ENCODE results near the gene LIPI. TPM values are rescaled to one million over a fixed set of nuclear protein-coding genes. Genes with fewer than 3 reads are reported as not detected.
"Not testable (repeated sequence)": the region's sequence is repeated elsewhere in the genome, so short reads cannot be mapped to it uniquely, and the experiment has no call there.

Gene LIPI
- total RNA-seq, 2 experiments from 2014 or later = not detected

DNA sequence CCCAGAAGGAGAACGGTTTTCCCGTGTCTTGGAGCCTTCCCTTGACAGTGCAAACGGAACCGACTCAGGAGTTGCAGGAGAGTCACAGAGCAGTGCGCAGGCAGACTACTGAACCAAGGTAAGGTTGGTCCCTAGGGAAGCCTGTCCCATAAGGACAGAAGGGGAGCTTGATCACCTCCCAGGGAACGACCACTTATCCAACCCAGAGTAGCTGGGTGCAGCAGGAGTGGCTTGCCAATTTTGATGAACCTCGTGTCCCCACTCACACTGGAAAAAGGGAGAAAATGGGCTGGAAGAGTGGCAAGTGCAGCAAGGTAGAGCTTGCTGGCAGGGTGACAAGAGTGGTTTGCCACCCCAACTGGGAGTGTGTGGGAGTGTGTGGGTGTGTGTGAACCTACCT is 95.1 kb downstream of the LIPI start:
- peaks cover 13% of the 10 kb centered on the region for H3K4me1 Mint-ChIP-seq (ENCODE audit: low read depth)
- H3K36me3 Mint-ChIP-seq (ENCODE audit: low read depth) = peaks cover 5% of the 10 kb centered on the region
- ATAC-seq = no peak
- ChIA-PET POLR2A (interaction anchor here (0.6 to 0.8 kb wide), 2 partner anchors 8 to 62 kb away, joined by 3 read pairs; no protein-coding TSS in a partner anchor), CTCF (no interaction called here)
- no peak overlapping the region for H3K27ac Mint-ChIP-seq
- no peak overlapping the region for H3K4me3 Mint-ChIP-seq
- H3K9me3 Mint-ChIP-seq (ENCODE audit: insufficient read depth) = peaks cover 5% of the 10 kb centered on the region
- H3K27me3 Mint-ChIP-seq (ENCODE audit: low read depth) = no peaks in the 10 kb centered on the region
- no peak for DNase-seq

DNA sequence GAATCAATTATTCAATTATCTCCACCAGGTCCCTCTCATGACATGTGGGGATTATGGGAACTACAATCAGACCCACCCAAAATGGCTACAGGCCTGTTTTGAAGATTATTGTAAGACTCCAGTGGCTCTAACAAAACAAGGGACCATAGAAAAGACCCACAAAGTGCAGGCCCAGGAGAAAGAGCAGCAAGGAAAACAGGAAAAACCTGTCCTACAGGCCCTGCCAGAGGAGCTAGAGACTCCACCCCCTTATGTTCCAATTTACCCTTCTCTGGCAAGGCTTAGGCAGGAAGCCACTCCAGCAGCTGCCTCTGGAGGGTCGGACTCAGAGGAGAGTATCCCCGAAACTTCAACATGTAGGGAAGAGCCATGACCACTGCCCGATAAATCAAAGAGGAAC is 96.5 kb downstream of the LIPI start:
- H3K36me3 Mint-ChIP-seq (ENCODE audit: low read depth) = peaks cover 5% of the 10 kb centered on the region
- ChIA-PET CTCF (no interaction called here), POLR2A (no interaction called here)
- H3K27me3 Mint-ChIP-seq (ENCODE audit: low read depth) = no peaks in the 10 kb centered on the region
- H3K9me3 Mint-ChIP-seq (ENCODE audit: insufficient read depth) = peaks cover 5% of the 10 kb centered on the region
- no peak for DNase-seq
- peaks cover 5% of the 10 kb centered on the region for H3K4me1 Mint-ChIP-seq (ENCODE audit: low read depth)
- H3K4me3 Mint-ChIP-seq = no peak overlapping the region
- no peak overlapping the region for H3K27ac Mint-ChIP-seq
- ATAC-seq = no peak

DNA sequence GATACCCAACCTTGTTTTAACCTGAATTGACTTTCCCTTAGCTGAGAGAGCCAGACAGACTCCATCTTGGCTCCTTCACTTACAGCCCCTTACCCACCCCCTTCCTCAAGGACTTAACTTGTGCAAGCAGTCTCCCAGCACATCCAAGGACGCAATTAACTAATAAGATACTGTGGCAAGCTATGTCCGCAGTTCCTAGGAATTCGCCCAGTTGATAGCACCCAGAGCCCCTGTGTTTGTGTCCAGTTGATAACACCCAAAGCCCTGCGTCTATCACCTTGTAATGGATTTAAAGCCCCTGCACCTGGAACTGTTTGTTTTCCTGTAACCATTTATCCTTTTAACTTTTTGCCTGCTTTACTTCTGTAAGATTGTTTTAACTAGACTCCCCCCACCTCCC is 106.2 kb downstream of the LIPI start:
- H3K9me3 Mint-ChIP-seq (ENCODE audit: insufficient read depth); H3K27ac Mint-ChIP-seq; ATAC-seq; H3K27me3 Mint-ChIP-seq (ENCODE audit: low read depth); H3K4me1 Mint-ChIP-seq (ENCODE audit: low read depth); POLR2A ChIA-PET; CTCF ChIA-PET; H3K36me3 Mint-ChIP-seq (ENCODE audit: low read depth); H3K4me3 Mint-ChIP-seq: not testable (repeated sequence)
- DNase-seq = peak; percentile 10

DNA sequence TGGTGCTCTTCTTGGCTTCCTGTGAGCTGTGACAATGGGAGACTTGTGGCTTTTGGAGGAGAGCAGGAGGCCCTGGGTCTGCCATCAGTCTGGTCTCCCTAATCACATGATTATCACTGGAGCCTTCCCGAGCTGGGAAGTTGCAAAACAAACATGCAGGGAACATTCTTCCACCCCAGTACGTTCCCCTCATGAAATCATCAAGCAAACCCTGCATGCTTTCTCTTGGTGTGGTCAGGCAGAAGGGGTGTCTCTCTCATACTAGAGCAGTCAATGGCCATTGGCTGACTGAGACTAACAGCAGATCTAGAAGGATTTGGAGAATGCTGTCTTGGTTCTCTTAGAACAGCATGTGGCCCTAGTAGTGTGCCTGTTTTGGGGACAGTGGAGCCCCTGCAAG is 111.2 kb downstream of the LIPI start:
- no peak for DNase-seq
- Mint-ChIP-seq H3K27me3 (ENCODE audit: low read depth) (no peaks in the 10 kb centered on the region), H3K4me3 (no peak overlapping the region), H3K4me1 (ENCODE audit: low read depth) (no peaks in the 10 kb centered on the region), H3K9me3 (ENCODE audit: insufficient read depth) (no peaks in the 10 kb centered on the region), H3K36me3 (ENCODE audit: low read depth) (peaks cover 8% of the 10 kb centered on the region), H3K27ac (no peak overlapping the region)
- CTCF ChIA-PET = interaction anchor here (0.7 kb wide), 1 partner anchor 20 kb away, joined by 3 read pairs; no protein-coding TSS in a partner anchor
- POLR2A ChIA-PET = no interaction called here
- ATAC-seq = no peak

DNA sequence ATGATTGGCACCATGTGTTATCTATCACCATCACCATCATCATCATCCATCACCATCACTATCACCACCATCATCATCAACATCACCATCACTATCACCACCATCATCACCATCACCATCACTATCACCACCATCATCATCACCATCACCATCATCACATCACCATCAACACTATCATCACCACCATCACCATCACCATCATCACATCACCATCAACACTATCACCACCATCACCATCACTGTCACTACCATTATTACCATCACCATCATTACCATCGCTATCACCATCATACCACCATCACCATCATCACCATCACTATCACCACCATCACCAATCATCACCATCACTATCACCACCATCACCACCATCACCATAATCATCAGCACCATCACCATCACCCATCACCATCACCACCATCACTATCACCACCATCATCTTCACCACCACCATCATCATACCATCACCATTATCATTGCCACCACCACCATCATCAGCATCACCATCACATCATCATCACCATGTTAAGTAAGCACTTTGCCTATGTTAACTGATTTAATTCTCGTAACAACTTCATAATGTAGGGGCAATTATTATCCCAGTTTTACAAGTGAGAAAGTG is 112.8 kb downstream of the LIPI start:
- Mint-ChIP-seq H3K4me1 (ENCODE audit: low read depth) (no peaks in the 10 kb centered on the region), H3K27ac (no peak overlapping the region), H3K27me3 (ENCODE audit: low read depth) (no peaks in the 10 kb centered on the region), H3K9me3 (ENCODE audit: insufficient read depth) (no peaks in the 10 kb centered on the region), H3K4me3 (no peak overlapping the region), H3K36me3 (ENCODE audit: low read depth) (peaks cover 8% of the 10 kb centered on the region)
- no peak for ATAC-seq
- POLR2A ChIA-PET = no interaction called here
- no peak for DNase-seq
- CTCF ChIA-PET = no interaction called here

DNA sequence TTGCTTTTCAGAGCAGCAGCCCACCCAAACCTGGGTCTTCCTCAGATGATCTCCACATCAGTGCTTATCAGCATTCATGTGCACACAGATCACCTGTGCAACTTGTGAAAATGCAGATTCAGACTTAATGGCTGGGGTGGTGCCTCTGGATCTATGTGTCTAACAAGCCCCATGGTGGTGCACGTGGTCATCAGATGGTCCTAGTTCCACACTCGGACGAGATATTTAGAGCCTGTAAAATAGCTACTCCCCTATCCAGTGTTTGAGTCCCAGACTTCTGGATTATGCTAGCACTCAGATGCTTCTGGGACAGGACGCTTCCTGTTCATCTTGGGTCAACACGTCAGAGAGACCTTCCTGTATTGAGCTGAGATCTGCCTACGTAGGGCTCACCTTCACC is 114.2 kb downstream of the LIPI start:
- ChIA-PET CTCF (no interaction called here), POLR2A (no interaction called here)
- Mint-ChIP-seq H3K36me3 (ENCODE audit: low read depth) (peaks cover 16% of the 10 kb centered on the region), H3K27me3 (ENCODE audit: low read depth) (no peaks in the 10 kb centered on the region), H3K9me3 (ENCODE audit: insufficient read depth) (no peaks in the 10 kb centered on the region), H3K4me1 (ENCODE audit: low read depth) (peaks cover 2% of the 10 kb centered on the region), H3K27ac (no peak overlapping the region), H3K4me3 (no peak overlapping the region)
- ATAC-seq (no peak), DNase-seq (no peak)

DNA sequence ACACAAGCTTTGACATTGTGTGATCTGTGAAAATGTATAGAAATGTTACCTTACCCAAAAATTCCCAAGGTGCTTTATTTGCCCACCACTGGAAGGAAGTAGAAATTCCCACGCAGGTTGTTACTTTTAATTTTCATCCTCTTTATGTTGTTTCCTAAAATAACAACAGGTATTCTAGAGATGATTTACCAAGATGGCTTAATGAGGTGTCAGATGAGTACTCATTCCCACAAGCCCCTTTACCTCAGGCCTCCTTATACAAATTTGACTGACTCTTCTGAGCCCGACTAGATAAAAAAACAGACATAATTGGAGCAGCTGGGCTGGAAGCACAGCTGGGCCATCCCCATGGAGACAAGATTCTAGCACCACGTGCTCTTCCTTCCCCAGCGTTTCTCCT is 114.6 kb downstream of the LIPI start:
- H3K36me3 Mint-ChIP-seq (ENCODE audit: low read depth) = peaks cover 16% of the 10 kb centered on the region
- ChIA-PET POLR2A (no interaction called here), CTCF (no interaction called here)
- no peak overlapping the region for H3K4me3 Mint-ChIP-seq
- no peaks in the 10 kb centered on the region for H3K27me3 Mint-ChIP-seq (ENCODE audit: low read depth)
- no peak for DNase-seq
- H3K27ac Mint-ChIP-seq = no peak overlapping the region
- H3K9me3 Mint-ChIP-seq (ENCODE audit: insufficient read depth) = no peaks in the 10 kb centered on the region
- no peak for ATAC-seq
- H3K4me1 Mint-ChIP-seq (ENCODE audit: low read depth) = peaks cover 5% of the 10 kb centered on the region

DNA sequence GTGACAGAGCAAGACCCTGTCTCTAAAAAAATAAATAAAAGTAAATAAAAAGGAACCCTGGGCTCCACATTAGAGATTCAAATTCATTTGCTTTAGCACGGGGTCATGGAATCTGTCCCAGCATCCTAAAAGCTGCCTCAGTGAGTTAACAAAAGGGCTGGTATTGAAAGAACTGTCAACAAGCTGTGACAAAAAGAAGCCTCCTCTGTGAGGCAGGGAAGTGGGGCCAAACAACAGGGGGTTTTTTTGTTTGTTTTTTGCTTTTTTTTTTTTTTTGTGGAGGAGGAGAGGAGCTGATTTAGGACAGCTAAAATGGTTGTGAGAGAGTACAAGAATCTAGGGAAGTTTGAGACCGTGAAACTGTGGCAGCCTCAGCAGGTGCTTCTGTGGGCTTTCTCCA is 115.7 kb downstream of the LIPI start:
- H3K9me3 Mint-ChIP-seq (ENCODE audit: insufficient read depth) = no peaks in the 10 kb centered on the region
- ChIA-PET CTCF (no interaction called here), POLR2A (no interaction called here)
- H3K27me3 Mint-ChIP-seq (ENCODE audit: low read depth) = no peaks in the 10 kb centered on the region
- no peak overlapping the region for H3K4me3 Mint-ChIP-seq
- H3K4me1 Mint-ChIP-seq (ENCODE audit: low read depth) = peaks cover 5% of the 10 kb centered on the region
- H3K36me3 Mint-ChIP-seq (ENCODE audit: low read depth) = peaks cover 16% of the 10 kb centered on the region
- no peak overlapping the region for H3K27ac Mint-ChIP-seq
- DNase-seq = no peak
- ATAC-seq = no peak

DNA sequence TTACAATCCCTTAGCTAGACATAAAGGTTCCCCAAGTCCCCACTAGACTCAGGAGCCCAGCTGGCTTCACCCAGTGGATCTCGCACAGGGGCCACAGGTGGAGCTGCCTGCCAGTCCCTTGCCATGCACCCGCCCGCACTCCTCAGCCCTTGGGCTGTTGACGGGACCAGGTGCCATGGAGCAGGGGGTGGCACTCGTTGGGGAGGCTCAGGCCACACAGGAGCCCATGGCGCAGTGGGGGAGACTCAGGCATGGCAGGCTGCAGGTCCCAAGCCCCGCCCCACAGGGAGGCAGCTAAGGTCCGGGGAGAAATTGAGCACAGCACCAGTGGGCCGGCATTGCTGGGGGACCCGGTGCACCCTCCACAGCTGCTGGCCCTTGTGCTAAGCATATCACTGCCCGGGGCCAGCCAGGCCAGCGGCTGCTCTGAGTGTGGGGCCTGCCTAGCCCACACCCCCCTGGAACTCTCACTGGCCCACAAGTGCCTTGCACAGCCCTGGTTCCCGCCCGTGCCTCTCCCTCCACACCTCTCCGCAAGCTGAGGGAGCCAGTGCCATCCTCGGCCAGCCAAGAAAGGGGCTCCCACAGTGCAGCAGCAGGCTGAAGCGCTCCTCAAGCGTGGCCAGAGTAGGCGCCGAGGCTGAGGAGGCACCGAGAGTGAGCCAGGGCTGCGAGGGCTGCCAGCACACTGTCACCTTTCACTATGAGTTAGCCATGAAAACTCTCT is 117.8 kb downstream of the LIPI start:
- DNase-seq (no peak), ATAC-seq (no peak)
- POLR2A ChIA-PET = no interaction called here

DNA sequence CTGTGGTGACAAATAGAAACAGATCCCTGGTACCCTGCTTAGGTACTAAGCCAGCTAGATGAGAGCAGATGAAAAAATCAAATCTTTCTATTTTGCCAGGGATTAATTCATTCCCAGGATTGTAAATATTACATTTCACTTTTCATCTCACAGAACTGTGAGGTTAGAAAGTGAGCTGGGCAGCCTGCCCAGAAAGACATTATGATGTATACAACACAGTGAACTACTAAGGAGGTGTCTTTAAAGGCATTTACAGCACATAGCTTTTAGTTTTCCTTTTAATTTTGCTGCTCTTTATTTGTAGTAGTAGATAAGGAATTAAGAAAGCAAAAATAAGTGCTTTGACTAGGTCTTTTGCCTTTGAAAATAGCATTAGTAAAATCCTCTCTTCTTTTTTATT is 120.6 kb downstream of the LIPI start:
- H3K4me3 Mint-ChIP-seq; POLR2A ChIA-PET; ATAC-seq; H3K27me3 Mint-ChIP-seq (ENCODE audit: low read depth); H3K27ac Mint-ChIP-seq; CTCF ChIA-PET; DNase-seq; H3K4me1 Mint-ChIP-seq (ENCODE audit: low read depth); H3K9me3 Mint-ChIP-seq (ENCODE audit: insufficient read depth): not testable (repeated sequence)
- H3K36me3 Mint-ChIP-seq (ENCODE audit: low read depth) = peaks cover 23% of the 10 kb centered on the region

More for the DNA sequence above, 117.8 kb downstream of the LIPI start:
- CTCF ChIA-PET = interaction anchor here (1.3 kb wide), 1 partner anchor 27 kb away, joined by 4 read pairs; no protein-coding TSS in a partner anchor
- Mint-ChIP-seq H3K27ac (no peak overlapping the region), H3K27me3 (ENCODE audit: low read depth) (no peaks in the 10 kb centered on the region), H3K4me3 (no peak overlapping the region), H3K4me1 (ENCODE audit: low read depth) (peaks cover 5% of the 10 kb centered on the region), H3K9me3 (ENCODE audit: insufficient read depth) (no peaks in the 10 kb centered on the region), H3K36me3 (ENCODE audit: low read depth) (peaks cover 19% of the 10 kb centered on the region)

DNA sequence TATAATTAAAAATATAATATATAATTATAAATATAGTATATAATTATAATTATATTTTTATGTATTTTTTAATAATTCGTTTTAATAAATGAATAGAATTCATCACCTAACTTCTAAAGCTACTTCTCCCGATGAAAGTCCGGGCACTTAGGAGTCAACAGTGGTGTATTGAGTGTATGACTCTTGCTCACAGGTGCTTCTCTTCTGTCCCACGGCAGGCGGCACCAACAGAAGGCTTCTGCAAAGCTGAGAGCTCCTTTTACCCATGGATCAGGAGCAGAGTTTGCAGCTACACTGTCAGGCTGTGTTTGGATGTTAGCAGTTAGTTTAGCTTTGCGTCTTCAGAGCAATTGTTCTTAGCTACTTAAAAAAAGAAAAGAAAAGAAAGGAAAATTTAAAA is 122.4 kb downstream of the LIPI start:
- ChIA-PET CTCF (no interaction called here), POLR2A (no interaction called here)
- peaks cover 28% of the 10 kb centered on the region for H3K36me3 Mint-ChIP-seq (ENCODE audit: low read depth)
- H3K4me1 Mint-ChIP-seq (ENCODE audit: low read depth) = peaks cover 7% of the 10 kb centered on the region
- H3K27me3 Mint-ChIP-seq (ENCODE audit: low read depth) = no peaks in the 10 kb centered on the region
- ATAC-seq (no peak), DNase-seq (no peak)
- H3K27ac Mint-ChIP-seq = no peak overlapping the region
- peaks cover 3% of the 10 kb centered on the region for H3K9me3 Mint-ChIP-seq (ENCODE audit: insufficient read depth)
- H3K4me3 Mint-ChIP-seq = no peak overlapping the region

DNA sequence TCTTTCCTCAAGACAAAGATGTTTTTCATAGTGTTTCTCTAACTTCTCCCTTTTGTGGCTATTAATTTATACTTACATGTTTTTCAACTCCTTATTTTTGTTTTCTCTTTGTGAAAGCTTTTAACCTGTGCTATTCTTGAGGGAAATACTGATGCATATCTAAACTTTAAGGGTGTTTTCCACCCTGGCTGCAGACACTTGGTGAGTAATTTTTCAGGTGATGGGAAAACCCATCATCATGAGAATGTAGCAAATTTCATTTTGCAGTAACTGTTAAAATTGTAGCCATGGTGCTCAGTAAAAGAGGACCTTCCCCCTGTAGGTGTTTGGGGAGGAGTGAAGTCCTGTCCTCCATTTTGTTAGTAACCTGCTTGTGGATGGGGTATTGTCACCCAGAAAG is 124.2 kb downstream of the LIPI start:
- Mint-ChIP-seq H3K27ac (no peak overlapping the region), H3K9me3 (ENCODE audit: insufficient read depth) (peaks cover 3% of the 10 kb centered on the region), H3K27me3 (ENCODE audit: low read depth) (no peaks in the 10 kb centered on the region), H3K36me3 (ENCODE audit: low read depth) (peaks cover 22% of the 10 kb centered on the region), H3K4me1 (ENCODE audit: low read depth) (peaks cover 4% of the 10 kb centered on the region), H3K4me3 (no peak overlapping the region)
- DNase-seq = no peak
- ATAC-seq = no peak
- ChIA-PET POLR2A (no interaction called here), CTCF (no interaction called here)

DNA sequence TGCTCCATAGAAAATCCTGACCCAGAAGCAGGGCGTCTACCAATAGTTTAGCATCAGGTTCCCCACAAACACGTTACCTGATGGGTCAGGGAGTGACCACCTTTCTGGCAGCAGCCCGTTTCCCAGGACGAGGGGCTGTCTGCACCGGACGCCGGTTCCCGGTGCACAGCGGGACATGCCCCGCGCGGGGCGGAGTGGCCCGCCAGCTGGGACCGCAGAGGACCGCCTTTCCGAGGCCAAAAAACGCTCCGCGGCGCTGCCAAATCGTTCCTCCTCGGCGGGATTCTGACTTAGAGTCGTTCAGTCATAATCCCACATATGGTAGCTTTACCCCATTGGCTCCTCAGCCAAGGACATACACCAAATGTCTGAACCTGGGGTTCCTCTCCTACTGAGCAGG is 126.1 kb downstream of the LIPI start:
- ATAC-seq (no peak), DNase-seq (no peak)
- Mint-ChIP-seq H3K27me3 (ENCODE audit: low read depth) (no peaks in the 10 kb centered on the region), H3K9me3 (ENCODE audit: insufficient read depth) (peaks cover 3% of the 10 kb centered on the region), H3K4me3 (no peak overlapping the region), H3K4me1 (ENCODE audit: low read depth) (peaks cover 2% of the 10 kb centered on the region), H3K27ac (no peak overlapping the region), H3K36me3 (ENCODE audit: low read depth) (peaks cover 19% of the 10 kb centered on the region)
- ChIA-PET POLR2A (no interaction called here), CTCF (no interaction called here)
